Esophagus (tissue), 2 donors: ENCODE data around the gene B9D1. TPM values are rescaled to one million over a fixed set of nuclear protein-coding genes. Genes with fewer than 3 reads are reported as not detected.

Source experiments
- H3K27ac ChIP-seq, 2 donors: one replicate each; pipeline ENCODE4 v1.5.1; 2013; ENCODE audit warnings: low read depth in 2 of 2, mild to moderate bottlenecking in 2 of 2, inconsistent platforms in 1 of 2, low read length in 1 of 2, moderate library complexity in 1 of 2
- H3K27me3 ChIP-seq, 2 donors: one replicate each; pipeline ENCODE4 v1.6.1; 2013; ENCODE audit warnings: low read length in 2 of 2, control low read depth in 1 of 2, mild to moderate bottlenecking in 1 of 2; ENCODE audit not compliant: insufficient read depth in 2 of 2, control insufficient read depth in 1 of 2
- H3K36me3 ChIP-seq, 2 donors: one replicate each; pipeline ENCODE4 v1.6.1; 2013; ENCODE audit warnings: low read length in 1 of 2; ENCODE audit not compliant: control insufficient read depth in 2 of 2, insufficient read depth in 2 of 2
- H3K4me1 ChIP-seq, 2 donors: one replicate each; pipeline ENCODE4 v1.6.1; 2013; ENCODE audit warnings: low read length in 1 of 2; ENCODE audit not compliant: control insufficient read depth in 2 of 2, insufficient read depth in 2 of 2
- H3K4me3 ChIP-seq, 2 donors: one replicate each; pipeline ENCODE4 v1.5.1; 2013; ENCODE audit warnings: low read length in 2 of 2, mild to moderate bottlenecking in 2 of 2, low read depth in 1 of 2, moderate library complexity in 1 of 2
- H3K9me3 ChIP-seq, 2 donors: one replicate each; pipeline ENCODE4 v1.6.1; 2013; ENCODE audit warnings: mild to moderate bottlenecking in 2 of 2, low read depth in 1 of 2, low read length in 1 of 2, moderate library complexity in 1 of 2; ENCODE audit not compliant: control insufficient read depth in 2 of 2, insufficient read depth in 1 of 2
- WGBS, 2 donors: extraction: QIAGEN DNeasy Blood & Tissue Kit; methylation state at CpG; one replicate each; pipeline ENCODE4 v1.1.7; 2013; 5-methylcytosine and 5-hydroxymethylcytosine counted together
- polyA plus RNA-seq, 2 donors: library from polyadenylated mRNA; stranded (reverse); fragments of 200-250 nt; gene quantifications; one replicate each; pipeline ENCODE4 v1.2.3, GENCODE V29; 2013
- donor health status: healthy with polysubstance abuse.
- donor health status: Bipolar disorder and iron deficiency.

B9D1 gene
- polyA plus RNA-seq, 2 donors, result 8.2 to 11.5 TPM

DNA sequence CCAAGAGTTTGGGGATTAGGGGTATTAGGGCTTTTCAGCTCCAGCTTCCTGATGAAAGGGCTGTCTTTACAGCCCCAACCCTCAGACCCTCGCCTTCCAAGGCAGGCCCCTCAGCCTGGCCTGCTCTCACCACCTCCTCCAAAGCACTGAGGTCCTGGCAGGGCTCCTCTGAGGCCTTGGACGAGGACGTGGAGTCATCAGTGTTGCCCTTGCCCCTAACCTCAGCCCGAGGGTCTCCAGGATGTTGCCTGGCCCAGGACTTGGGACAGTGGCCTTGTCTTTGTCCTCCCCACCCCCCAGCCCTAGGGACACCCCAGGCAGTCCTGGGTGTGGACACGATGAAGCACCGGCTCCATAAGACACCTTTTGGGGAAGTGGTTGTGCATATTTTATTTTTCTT, 28.2 kb downstream of the B9D1 start:
- peaks cover 0 to 36% of the 10 kb centered on the region in 2 donors for H3K36me3 ChIP-seq
- H3K4me3 ChIP-seq, result no peak overlapping the region
- no peaks in the 10 kb centered on the region for H3K27me3 ChIP-seq
- peaks cover 0 to 6% of the 10 kb centered on the region in 2 donors for H3K4me1 ChIP-seq
- no peak overlapping the region for H3K27ac ChIP-seq
- no peaks in the 10 kb centered on the region for H3K9me3 ChIP-seq
- 81 to 82% methylated on average over 6 of the region's 6 CpGs for WGBS, 2 donors

DNA sequence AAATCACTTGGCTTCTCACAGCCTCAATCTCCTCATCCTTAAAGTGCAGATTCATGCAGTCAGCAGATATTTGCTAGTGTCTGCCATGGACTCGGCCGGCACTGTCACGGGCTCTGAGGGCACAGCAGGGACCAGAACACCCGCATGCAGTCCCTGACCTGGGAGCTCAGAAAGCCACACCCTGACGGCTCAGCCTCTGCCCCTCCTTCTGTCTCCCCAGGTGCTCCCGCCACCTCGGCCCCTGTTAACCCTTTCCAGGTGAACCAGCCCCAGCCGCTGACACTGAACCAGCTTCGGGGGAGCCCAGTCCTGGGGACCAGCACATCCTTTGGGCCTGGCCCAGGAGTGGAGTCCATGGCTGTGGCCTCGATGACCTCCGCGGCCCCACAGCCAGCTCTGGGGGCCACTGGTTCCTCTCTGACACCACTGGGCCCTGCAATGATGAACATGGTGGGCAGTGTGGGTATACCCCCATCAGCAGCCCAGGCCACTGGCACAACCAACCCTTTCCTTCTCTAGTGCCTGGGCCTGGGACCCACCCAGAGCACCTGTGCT, 28.7 kb downstream of the B9D1 start:
- H3K36me3 ChIP-seq, result peaks cover 0 to 42% of the 10 kb centered on the region in 2 donors
- 81 to 91% methylated on average over 12 of the region's 12 CpGs for WGBS, 2 donors
- H3K4me1 ChIP-seq, result peaks cover 0 to 6% of the 10 kb centered on the region in 2 donors
- no peak overlapping the region for H3K4me3 ChIP-seq
- no peaks in the 10 kb centered on the region for H3K27me3 ChIP-seq
- no peak overlapping the region for H3K27ac ChIP-seq
- H3K9me3 ChIP-seq, result no peaks in the 10 kb centered on the region

DNA sequence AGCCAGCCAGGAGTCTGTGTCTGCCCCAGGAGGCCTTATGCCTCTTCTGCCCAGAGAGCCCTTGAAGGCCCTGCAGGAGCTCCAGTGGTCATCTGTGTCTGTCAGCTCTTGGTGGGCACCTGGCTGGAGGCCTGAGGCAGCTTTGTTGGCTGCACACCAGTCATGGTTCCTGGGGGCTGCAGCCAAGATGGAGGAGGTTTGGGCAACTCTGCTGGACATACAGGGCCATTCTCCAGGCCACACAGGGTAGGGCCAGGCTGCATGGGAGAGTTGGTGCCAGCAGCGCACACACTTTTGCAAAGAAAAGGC, 29.4 kb downstream of the B9D1 start:
- H3K4me1 ChIP-seq, result peaks cover 0 to 6% of the 10 kb centered on the region in 2 donors
- no peaks in the 10 kb centered on the region for H3K27me3 ChIP-seq
- H3K4me3 ChIP-seq, result no peak overlapping the region
- H3K9me3 ChIP-seq, result no peaks in the 10 kb centered on the region
- H3K36me3 ChIP-seq, result peaks cover 0 to 44% of the 10 kb centered on the region in 2 donors
- H3K27ac ChIP-seq, result no peak overlapping the region
- WGBS, 2 donors, result 92 to 94% methylated on average over 1 of the region's 1 CpG

DNA sequence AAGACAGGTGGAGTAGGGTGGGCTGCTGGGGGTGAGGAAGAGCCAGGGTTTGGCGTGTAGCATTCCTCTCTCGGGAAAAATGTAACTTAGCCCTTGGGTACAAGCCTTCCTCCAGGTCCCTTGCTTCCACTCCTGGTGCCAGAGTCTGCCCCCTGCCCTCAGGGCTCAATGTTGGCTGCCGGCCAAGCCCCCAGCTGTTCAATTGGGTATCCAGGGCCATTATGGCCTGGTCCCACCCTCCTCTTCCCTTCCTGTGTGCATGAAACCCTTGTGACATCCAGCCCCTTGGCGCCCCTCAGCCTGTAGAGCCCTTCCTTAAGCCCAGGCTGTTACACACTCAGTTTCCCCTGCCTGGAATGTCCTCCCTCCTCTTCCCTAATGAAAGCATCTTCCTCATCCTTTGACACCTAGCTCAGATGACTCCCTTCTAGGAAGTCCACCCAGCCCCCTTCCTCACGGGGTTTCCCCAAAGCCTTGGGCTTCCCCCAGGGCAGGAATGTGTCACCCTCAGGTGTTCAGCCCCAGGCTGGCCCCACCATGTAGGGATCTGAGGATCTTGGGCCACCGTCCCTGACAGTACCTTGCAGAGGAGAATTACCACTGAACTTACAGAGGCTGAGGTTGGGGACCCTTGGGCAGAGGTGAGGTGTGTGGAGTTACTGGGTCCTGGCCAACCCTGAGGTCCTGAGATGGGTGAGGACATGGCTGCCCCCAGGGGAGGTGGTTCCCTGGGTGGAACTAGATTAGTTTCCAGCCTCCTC, 30.0 kb downstream of the B9D1 start:
- 64 to 76% methylated on average over 6 of the region's 6 CpGs for WGBS, 2 donors
- H3K9me3 ChIP-seq, result no peaks in the 10 kb centered on the region
- H3K4me1 ChIP-seq, result peaks cover 0 to 6% of the 10 kb centered on the region in 2 donors
- no peaks in the 10 kb centered on the region for H3K27me3 ChIP-seq
- no peak overlapping the region for H3K27ac ChIP-seq
- H3K4me3 ChIP-seq, result no peak overlapping the region
- H3K36me3 ChIP-seq, result peaks cover 0 to 44% of the 10 kb centered on the region in 2 donors

DNA sequence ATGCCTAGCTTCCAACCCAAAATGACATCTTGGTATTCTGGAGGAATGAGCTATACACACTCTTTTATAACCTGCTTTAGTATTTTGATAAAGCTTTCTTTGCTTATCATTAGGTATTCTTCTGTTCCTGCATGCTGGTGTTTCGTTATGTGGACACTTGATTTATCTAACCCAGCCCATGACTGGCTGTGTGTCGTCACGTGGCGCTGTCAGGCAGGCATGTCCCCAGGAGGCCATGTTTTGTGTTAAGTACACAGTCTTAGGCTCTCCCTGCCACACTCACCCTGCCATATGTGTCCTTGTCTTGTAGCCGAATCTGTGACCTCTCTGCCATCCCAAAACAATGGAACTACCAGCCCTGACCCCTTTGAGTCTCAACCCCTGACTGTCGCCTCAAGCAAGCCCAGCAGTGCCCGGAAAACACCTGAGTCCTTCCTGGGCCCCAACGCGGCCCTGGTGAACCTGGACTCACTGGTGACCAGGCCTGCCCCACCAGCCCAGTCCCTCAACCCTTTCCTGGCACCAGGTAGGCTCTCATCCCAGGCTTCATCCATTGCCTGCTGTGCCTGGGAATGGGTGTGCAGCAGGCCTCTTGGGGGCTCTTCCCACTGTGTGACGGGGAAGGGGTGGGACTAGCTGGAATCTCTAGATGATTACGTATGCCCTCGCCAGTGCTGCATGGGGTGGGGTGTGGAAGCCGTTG, 30.8 kb downstream of the B9D1 start:
- Histone ChIP-seq H3K4me1 (no peaks in the 10 kb centered on the region), H3K9me3 (no peaks in the 10 kb centered on the region), H3K27ac (no peak overlapping the region), H3K27me3 (no peaks in the 10 kb centered on the region), H3K4me3 (no peak overlapping the region), H3K36me3 (peaks cover 0 to 47% of the 10 kb centered on the region in 2 donors)
- WGBS, 2 donors, result 91 to 94% methylated on average over 13 of the region's 13 CpGs

DNA sequence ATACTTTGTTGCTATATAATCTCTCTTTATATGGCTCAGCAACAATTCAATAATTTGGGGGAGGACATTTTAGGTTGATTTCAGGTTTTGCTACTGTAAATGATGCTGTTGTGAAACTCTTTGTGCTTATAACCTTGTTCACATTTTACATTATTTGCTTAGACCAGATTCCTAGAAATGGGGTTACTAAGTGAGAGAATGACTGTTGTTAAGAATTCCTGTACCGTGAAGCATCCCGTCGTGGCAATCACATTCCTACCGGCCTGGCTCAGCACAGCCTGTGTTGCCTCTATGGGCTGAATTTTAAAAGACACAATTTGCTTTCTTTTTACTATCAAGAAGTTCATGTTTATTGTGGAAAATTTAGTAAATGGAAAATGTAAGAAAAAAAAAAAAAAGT, 31.4 kb downstream of the B9D1 start:
- Histone ChIP-seq H3K9me3 (no peaks in the 10 kb centered on the region), H3K4me1 (no peaks in the 10 kb centered on the region), H3K27me3 (no peaks in the 10 kb centered on the region), H3K27ac (no peak overlapping the region), H3K4me3 (no peak overlapping the region), H3K36me3 (peaks cover 0 to 44% of the 10 kb centered on the region in 2 donors)
- 66 to 68% methylated on average over 4 of the region's 4 CpGs for WGBS, 2 donors

DNA sequence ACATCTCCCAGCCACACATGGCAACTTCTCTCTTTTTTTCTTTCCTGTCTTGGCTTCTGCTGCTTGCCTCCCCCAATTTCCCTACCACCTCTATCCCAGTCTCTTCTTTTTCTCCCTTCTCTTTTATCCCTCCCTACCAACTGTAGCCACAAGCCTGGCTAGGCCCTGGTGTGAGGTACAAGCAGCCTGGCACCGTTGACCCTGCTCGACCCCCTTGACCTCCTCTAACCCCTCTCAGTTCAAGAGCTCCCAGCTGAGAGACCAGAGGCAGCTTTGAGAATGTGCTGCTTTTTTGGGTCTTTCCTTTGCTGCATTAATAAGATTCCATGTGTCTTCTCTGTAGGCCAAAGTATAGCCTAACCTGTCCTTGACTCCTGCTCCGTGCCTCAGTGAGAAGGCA, 32.3 kb downstream of the B9D1 start:
- Histone ChIP-seq H3K4me3 (no peak overlapping the region), H3K27me3 (no peaks in the 10 kb centered on the region), H3K4me1 (no peaks in the 10 kb centered on the region), H3K27ac (no peak overlapping the region), H3K9me3 (no peaks in the 10 kb centered on the region), H3K36me3 (peaks cover 0 to 40% of the 10 kb centered on the region in 2 donors)
- 84 to 85% methylated on average over 3 of the region's 3 CpGs for WGBS, 2 donors

DNA sequence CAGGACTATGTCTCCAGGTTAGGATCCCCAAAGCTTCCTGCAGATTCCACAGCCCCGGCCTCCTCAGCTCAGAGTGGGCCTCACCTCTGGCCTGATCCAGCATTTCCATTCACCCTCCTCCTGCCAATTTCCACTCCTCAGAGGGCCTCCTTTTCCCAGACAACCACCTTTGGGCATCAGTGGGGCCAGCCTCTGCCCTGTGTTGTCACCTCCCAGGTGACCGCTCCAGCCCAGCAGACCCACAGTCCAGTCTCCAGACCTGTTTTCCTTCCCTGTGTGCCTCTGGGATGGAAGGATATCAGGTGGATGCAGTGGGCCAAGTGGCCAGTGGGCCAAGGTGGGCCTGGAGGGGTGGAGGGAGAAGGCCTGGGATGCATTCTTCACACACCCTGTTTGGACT, 32.7 kb downstream of the B9D1 start:
- no peak overlapping the region for H3K4me3 ChIP-seq
- no peaks in the 10 kb centered on the region for H3K9me3 ChIP-seq
- no peaks in the 10 kb centered on the region for H3K4me1 ChIP-seq
- H3K27me3 ChIP-seq, result no peaks in the 10 kb centered on the region
- WGBS, 2 donors, result 96 to 100% methylated on average over 2 of the region's 2 CpGs
- H3K27ac ChIP-seq, result no peak overlapping the region
- peaks cover 0 to 40% of the 10 kb centered on the region in 2 donors for H3K36me3 ChIP-seq

DNA sequence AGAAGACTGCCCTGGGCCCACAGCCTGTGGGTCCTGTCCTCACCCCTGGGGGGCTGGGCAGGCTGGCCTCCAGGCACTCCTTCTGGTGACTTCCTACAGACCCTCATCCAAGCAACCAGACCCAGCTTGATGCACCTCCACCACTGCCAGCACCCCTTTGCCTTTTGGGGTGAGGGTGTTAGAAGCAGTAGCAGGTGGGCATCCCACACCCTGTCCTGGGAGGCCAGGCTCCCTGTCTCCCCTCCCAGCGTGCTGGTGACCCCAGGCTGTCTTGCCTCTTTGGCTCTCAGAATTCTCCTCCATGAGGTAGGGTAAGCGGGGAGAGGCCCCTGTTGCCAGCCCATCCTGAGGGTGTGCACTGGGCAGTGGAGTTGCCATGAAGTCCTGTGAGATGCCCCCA, 33.4 kb downstream of the B9D1 start:
- no peaks in the 10 kb centered on the region for H3K27me3 ChIP-seq
- H3K9me3 ChIP-seq, result no peaks in the 10 kb centered on the region
- WGBS, 2 donors, result 81 to 87% methylated on average over 2 of the region's 2 CpGs
- no peak overlapping the region for H3K27ac ChIP-seq
- no peak overlapping the region for H3K4me3 ChIP-seq
- H3K4me1 ChIP-seq, result no peaks in the 10 kb centered on the region
- H3K36me3 ChIP-seq, result peaks cover 0 to 37% of the 10 kb centered on the region in 2 donors
